GM12878 (cell line): Measurements from ENCODE around the gene FGD5. TPM values are rescaled to one million over a fixed set of nuclear protein-coding genes. Genes with fewer than 3 reads are reported as not detected.

ENCODE experiments used
- ATAC-seq: fragments of 200-7000 bp; cut with Tn5 transposase; 3 replicates; pipeline ENCODE4 v1.9.1; 2020; ENCODE audit warnings: mild to moderate bottlenecking, moderate library complexity
- BruUV-seq: library from RNA; stranded (reverse); fragments of 400-500 nt; replicated peaks from 2 replicates; lab custom pipeline; 2021; lab: Mats Ljungman, UMichigan
- CTCF ChIA-PET: fragments of 300-600 bp; sonication (Branson Sonifier 250); formaldehyde crosslinking; extraction: SDS; loops from one replicate; lab custom pipeline; 2021; ENCODE audit warnings: inconsistent platforms; lab: Yijun Ruan, JAX
- POLR2A ChIA-PET: fragments of 350-600 bp; formaldehyde crosslinking; extraction: SDS; loops from one replicate; lab custom pipeline; 2021; ENCODE audit warnings: inconsistent platforms; lab: Charles Lee
- RAD21 ChIA-PET: fragments of 300-600 bp; sonication (Branson Sonifier 250); formaldehyde crosslinking; loops from one replicate; lab custom pipeline; 2023; ENCODE audit warnings: antibody characterized with exemption; ENCODE audit not compliant: unreplicated experiment; lab: Charles Lee
- SMC1A ChIA-PET: fragments of 300-600 bp; sonication (Branson Sonifier 250); formaldehyde crosslinking; loops from one replicate; lab custom pipeline; 2023; ENCODE audit not compliant: unreplicated experiment, uncharacterized antibody; lab: Charles Lee
- DNase-seq: peaks from one replicate; pipeline ENCODE4 v3.0.0-alpha.2; 2011; ENCODE audit warnings: low read depth, low spot score
- FAIRE-seq: peaks from 3 replicates; lab custom pipeline; 2011; peaks lifted over from hg19 to GRCh38; lab: Jason Lieb, UNC
- H2AFZ ChIP-seq: 2 replicates; pipeline ENCODE4 v1.6.0; 2011; ENCODE audit warnings: low read depth, low read length, control low read depth; ENCODE audit not compliant: control insufficient read depth
- H3K27ac ChIP-seq: 2 replicates; pipeline ENCODE4 v1.5.1; 2011; ENCODE audit warnings: control low read depth; ENCODE audit not compliant: control insufficient read depth, insufficient read depth
- H3K27me3 ChIP-seq, 2 experiments: replicated peaks in 1 of 2; 2 replicates each; pipeline versions ENCODE4 v1.6.0 to v1.6.1; 2011; ENCODE audit warnings: low read length in 1 of 2; ENCODE audit not compliant: control insufficient read depth in 2 of 2, insufficient read depth in 2 of 2
- H3K36me3 ChIP-seq, 2 experiments: 2 replicates each; pipeline ENCODE4 v1.5.1; 2011; ENCODE audit warnings: low read length in 1 of 2; ENCODE audit not compliant: control insufficient read depth in 2 of 2, insufficient read depth in 2 of 2
- H3K4me1 ChIP-seq: 2 replicates; pipeline ENCODE4 v1.6.1; 2011; ENCODE audit warnings: mild to moderate bottlenecking, low read length, moderate library complexity, mixed read lengths; ENCODE audit not compliant: control insufficient read depth, insufficient read depth
- H3K4me2 ChIP-seq: 2 replicates; pipeline ENCODE4 v1.6.0; 2011; ENCODE audit warnings: control low read depth; ENCODE audit not compliant: control insufficient read depth, insufficient read depth
- H3K4me3 ChIP-seq: fragments of 200-600 bp; sonication (generic); 2 replicates; pipeline ENCODE4 v1.5.1; 2016
- H3K79me2 ChIP-seq: 2 replicates; pipeline ENCODE4 v1.6.0; 2011; ENCODE audit warnings: low read length; ENCODE audit not compliant: control insufficient read depth, insufficient read depth
- H3K9ac ChIP-seq: 2 replicates; pipeline ENCODE4 v1.8.0; 2011; ENCODE audit warnings: low read length, control low read depth, mixed read lengths; ENCODE audit not compliant: control insufficient read depth, insufficient read depth
- H3K9me3 ChIP-seq: replicated peaks from 3 replicates; pipeline ENCODE4 v1.5.1; 2011; ENCODE audit warnings: mild to moderate bottlenecking, low read length; ENCODE audit not compliant: control insufficient read depth, insufficient read depth
- H4K20me1 ChIP-seq: 2 replicates; pipeline ENCODE4 v1.6.0; 2011; ENCODE audit not compliant: control insufficient read depth, insufficient read depth
- EED ChIP-seq: sonication (generic); IDR thresholded peaks from 2 replicates; pipeline ENCODE4 v1.6.1; 2016; ENCODE audit warnings: antibody characterized with exemption, low read depth
- FOXK2 ChIP-seq: fragments of 450-650 bp; IDR thresholded peaks from 2 replicates; pipeline ENCODE4 v1.6.1; 2017; ENCODE audit warnings: mild to moderate bottlenecking, moderate library complexity
- NRF1 ChIP-seq: conservative IDR thresholded peaks from 2 replicates; pipeline ENCODE4 v1.6.1; 2011; ENCODE audit warnings: mild to moderate bottlenecking, low read depth, low read length, improper control_type of control experiment
- RAD51 ChIP-seq: fragments of 450-650 bp; IDR thresholded peaks from 2 replicates; pipeline ENCODE4 v1.6.1; 2016; ENCODE audit warnings: moderate library complexity, mild to moderate bottlenecking, inconsistent platforms
- RELB ChIP-seq: fragments of 450-650 bp; IDR thresholded peaks from 2 replicates; pipeline ENCODE4 v1.6.1; 2017; ENCODE audit warnings: low read depth, mild to moderate bottlenecking, moderate library complexity
- RUNX3 ChIP-seq: IDR thresholded peaks from 2 replicates; pipeline ENCODE4 v1.6.1; 2012; ENCODE audit warnings: low read length, inconsistent platforms
- TAF1 ChIP-seq: IDR thresholded peaks from 2 replicates; pipeline ENCODE4 v1.6.1; 2011; ENCODE audit warnings: mild to moderate bottlenecking, low read depth, low read length, borderline replicate concordance
- ZBTB40 ChIP-seq: fragments of 450-650 bp; IDR thresholded peaks from 2 replicates; pipeline ENCODE4 v1.6.1; 2016; ENCODE audit warnings: mild to moderate bottlenecking, moderate library complexity, borderline replicate concordance
- WGBS: methylation state at CpG from one replicate; pipeline ENCODE4 v1.1.6; 2016; ENCODE audit warnings: low lambda C conversion rate; ENCODE audit not compliant: insufficient replicate concordance, insufficient coverage; ENCODE audit errors: missing lambda C conversion rate; 5-methylcytosine and 5-hydroxymethylcytosine counted together
- in situ Hi-C: fragments of 300-500 bp; cut with MboI; formaldehyde crosslinking; loops from 9 replicates; pipeline ENCODE4 v1.14.3; 2018; ENCODE audit warnings: mixed read lengths
- intact Hi-C: fragments of 100-400 bp; cut with micrococcal nuclease; formaldehyde crosslinking; loops from one replicate; pipeline ENCODE4 v1.14.2; 2022; ENCODE audit not compliant: unreplicated experiment
- polyA plus RNA-seq, 11 experiments: library from polyadenylated mRNA; depleted of rRNA in 4 of 11; unstranded in 6 of 11; stranded (reverse) in 5 of 11; fragments of >200 nt; fragmentation: Nextera tagmentation in 4 of 11; fragmentation: Illumina TruSeq in 1 of 11; extraction: Ambion mirVana in 4 of 11; extraction: Trizol in 1 of 11; gene quantifications; 1 replicate in 1 of 11; 2 replicates in 10 of 11; pipeline versions ENCODE4 v1.2.1 to v1.2.3, GENCODE V29; 2011 to 2016; ENCODE audit warnings: inconsistent platforms in 2 of 11, missing spikeins in 2 of 11, low read depth in 1 of 11
- total RNA-seq, 4 experiments: library from RNA; depleted of rRNA in 3 of 4; stranded (reverse); fragments of >200 nt in 3 of 4; fragmentation: Illumina TruSeq in 1 of 4; extraction: Trizol in 1 of 4; gene quantifications; 2 replicates each; pipeline versions ENCODE4 v1.2.1 to v1.2.3, GENCODE V29; 2013 to 2021

Gene FGD5
- total and polyA plus RNA-seq, 10 of the 15 experiments (the other 5 are each of a cell fraction or from before 2014, with no cell fraction given), result 0.03 to 0.13 (median 0.11) TPM; not detected in 3

- SMC1A ChIA-PET, result interaction anchor here (1.1 kb wide), 1 partner anchor 20 kb away, joined by 4 read pairs; no protein-coding TSS in a partner anchor
- Histone ChIP-seq H3K27ac (peak overlapping the region; percentile 77), H3K4me1 (peaks cover 22% of the 10 kb centered on the region), H3K79me2 (peaks cover 56% of the 10 kb centered on the region), H3K9ac (peak overlapping the region; percentile 60)
- FAIRE-seq, result no peak
- WGBS, result 35% methylated on average over 2 of the region's 2 CpGs
- TF ChIP-seq FOXK2, result no peak
- TF ChIP-seq EED, result no peak
- TF ChIP-seq TAF1, result no peak
- no peak; the same call in 1 of the 2 replicates for TF ChIP-seq RUNX3
- TF ChIP-seq RAD51, result no peak
- TF ChIP-seq ZBTB40, result peak; percentile 82; the same call in 1 of the 2 replicates
- 0 out of 2 replicates have a peak, but pooled peaks have one; percentile 26 for TF ChIP-seq RELB
- no peak for TF ChIP-seq NRF1
- TF ChIP-seq, all 136 proteins: peak for 2
- H3K9me3 ChIP-seq, result no peaks in the 10 kb centered on the region
- H3K27me3 ChIP-seq, result no peaks in the 10 kb centered on the region
- ATAC-seq (peak; percentile 58), DNase-seq (no peak)
- H4K20me1 ChIP-seq, result no peaks in the 10 kb centered on the region
- ChIA-PET CTCF (interaction anchor here (0.6 to 1.2 kb wide), 2 partner anchors 9 to 365 kb away, joined by 3 to 4 read pairs; no protein-coding TSS in a partner anchor), POLR2A (interaction anchor here (1.6 kb wide), 1 partner anchor 9 kb away, joined by 7 read pairs; no protein-coding TSS in a partner anchor), RAD21 (interaction anchor here (1.0 kb wide), 1 partner anchor 13 kb away, joined by 3 read pairs; no protein-coding TSS in a partner anchor)
- intact Hi-C loops, result no loop called here
- H2AFZ ChIP-seq, result peak overlapping the region; percentile 45
- peak overlapping the region; percentile 66 for H3K4me3 ChIP-seq
- peak overlapping the region; percentile 65 for H3K4me2 ChIP-seq
- BruUV-seq, result no TSS peak
- H3K36me3 ChIP-seq, result peaks cover 0 to 3% of the 10 kb centered on the region in 2 experiments; a peak in 1 of 4 replicates
- in situ Hi-C loops, result no loop called here
Observed at GRCh38 chr3:14959359-14959943, 140.7 kb downstream of the FGD5 start.
